Kidney (tissue), 14 donors: ENCODE data around the gene EEF1AKMT3. TPM values are rescaled to one million over a fixed set of nuclear protein-coding genes. Genes with fewer than 3 reads are reported as not detected.

Experiments used
- DNase-seq, 5 donors: peaks; one replicate each; pipeline ENCODE4 v3.0.0-alpha.2; 2013 to 2020
- FAIRE-seq: peaks from 2 replicates; lab custom pipeline; 2012; peaks lifted over from hg19 to GRCh38; lab: Jason Lieb, UNC
- H3K27ac ChIP-seq, 2 donors: one replicate each; pipeline ENCODE4 v1.7.0; 2013; ENCODE audit warnings: low read depth in 2 of 2, low read length in 2 of 2, inconsistent platforms in 1 of 2
- H3K27me3 ChIP-seq: one replicate; pipeline ENCODE4 v1.7.1; 2013; ENCODE audit warnings: low read length, inconsistent platforms; ENCODE audit not compliant: control insufficient read depth, insufficient read depth
- H3K36me3 ChIP-seq, 3 donors: one replicate each; pipeline versions ENCODE4 v1.7.0 to v1.7.1; 2013; ENCODE audit warnings: low read length in 3 of 3, control low read depth in 1 of 3, inconsistent platforms in 1 of 3; ENCODE audit not compliant: insufficient read depth in 3 of 3, control insufficient read depth in 2 of 3
- H3K4me1 ChIP-seq, 3 donors: one replicate each; pipeline versions ENCODE4 v1.7.0 to v1.7.1; 2013; ENCODE audit warnings: low read length in 3 of 3, inconsistent platforms in 1 of 3, low read depth in 1 of 3; ENCODE audit not compliant: control insufficient read depth in 2 of 3, insufficient read depth in 2 of 3
- H3K4me3 ChIP-seq, 3 donors: one replicate each; pipeline versions ENCODE4 v1.7.0 to v1.8.1; 2013; ENCODE audit warnings: low read length in 3 of 3, control low read depth in 1 of 3, inconsistent platforms in 1 of 3
- H3K9ac ChIP-seq, 3 donors: one replicate each; pipeline versions ENCODE4 v1.7.0 to v1.7.1; 2013; ENCODE audit warnings: low read length in 3 of 3, control low read depth in 1 of 3, inconsistent platforms in 1 of 3
- H3K9me3 ChIP-seq, 3 donors: one replicate each; pipeline versions ENCODE4 v1.7.0 to v1.7.1; 2013; ENCODE audit warnings: low read length in 3 of 3, control low read depth in 1 of 3, inconsistent platforms in 1 of 3; ENCODE audit not compliant: control insufficient read depth in 2 of 3, insufficient read depth in 1 of 3
- intact Hi-C: fragments of 100-400 bp; cut with DNase I; formaldehyde crosslinking; loops from one replicate; pipeline ENCODE4 v1.11.1; 2022
- polyA plus RNA-seq: library from polyadenylated mRNA; stranded (reverse); fragments of 350-450 nt; fragmentation: Illumina TruSeq; extraction: RNeasy Lipid Tissue Mini Kit (QIAGEN cat#74804); gene quantifications from one replicate; pipeline ENCODE4 v1.2.3, GENCODE V29; 2014; ENCODE audit warnings: low read depth, low replicate concordance; ENCODE audit not compliant: insufficient read depth
- total RNA-seq: library from RNA; stranded (reverse); fragmentation: NEBNext Ultra II Directional; extraction: Animal tissue kit (Norgen Biotek cat#: 25700); gene quantifications from one replicate; pipeline ENCODE4 v1.2.1, GENCODE V29; 2021
- TF ChIP-seq, protein P1 (sequence below): IDR thresholded peaks from 3 replicates; pipeline ENCODE4 v1.5.1; 2012; ENCODE audit warnings: mild to moderate bottlenecking, moderate library complexity, borderline replicate concordance; ENCODE audit not compliant: insufficient read depth; ENCODE audit errors: extremely low read depth
- donor health status: control.
- donor health status: control.
- donor health status: control.
- donor health status: control.
- donor health status: control.
- donor health status: DM: yes; HTN: yes; CAD: no.
- donor health status: Normal renal cell carcinoma (clear cell type).

The EEF1AKMT3 gene
- total and polyA plus RNA-seq, 2 donors from 2014 or later: 10.4 to 15.3 TPM

DNA sequence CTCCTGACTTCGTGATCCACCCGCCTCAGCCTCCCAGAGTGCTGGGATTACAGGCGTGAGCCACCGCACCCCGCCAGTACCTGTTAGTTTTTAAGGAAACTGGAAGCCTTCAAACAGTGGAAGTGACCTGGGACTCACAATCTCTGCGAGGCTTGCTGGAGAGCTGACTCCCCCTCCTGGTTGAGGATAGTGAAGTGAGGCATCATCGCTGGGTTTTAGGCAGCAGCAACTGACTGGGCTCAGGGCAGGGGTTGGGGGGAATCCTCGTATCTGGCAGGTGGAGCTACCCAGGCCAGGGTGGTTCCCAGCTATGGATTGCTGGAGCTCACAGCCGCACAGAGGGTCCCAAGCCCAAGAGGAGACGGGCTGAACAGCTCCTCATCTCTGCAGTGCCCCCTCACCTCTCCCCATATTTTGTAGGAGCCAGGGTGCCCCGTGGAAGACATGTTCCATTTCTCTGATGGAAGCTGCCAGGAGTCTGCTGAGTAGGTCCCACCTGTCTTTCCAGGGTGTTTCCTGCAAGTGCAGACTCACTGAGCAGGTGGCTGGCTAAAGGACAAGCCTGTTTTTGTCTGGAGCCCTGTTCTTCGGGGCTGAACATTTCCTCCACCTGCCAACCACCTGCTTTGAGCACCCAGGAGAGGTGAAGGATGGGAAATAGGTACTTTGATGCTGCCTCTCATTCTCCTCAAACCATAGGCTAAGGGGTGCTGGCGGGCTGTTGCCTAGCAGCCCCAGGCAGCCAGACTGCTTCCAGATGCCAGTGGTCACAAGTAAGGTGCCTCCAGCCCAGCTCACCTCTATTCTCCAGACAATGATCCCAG, 43.0 kb downstream of the EEF1AKMT3 start:
- intact Hi-C loops: no loop called here
- no peaks in the 10 kb centered on the region for H3K27me3 ChIP-seq
- H3K4me3 ChIP-seq: no peak overlapping the region
- FAIRE-seq: no peak
- H3K27ac ChIP-seq: no peak overlapping the region
- TF ChIP-seq, protein P1, sequence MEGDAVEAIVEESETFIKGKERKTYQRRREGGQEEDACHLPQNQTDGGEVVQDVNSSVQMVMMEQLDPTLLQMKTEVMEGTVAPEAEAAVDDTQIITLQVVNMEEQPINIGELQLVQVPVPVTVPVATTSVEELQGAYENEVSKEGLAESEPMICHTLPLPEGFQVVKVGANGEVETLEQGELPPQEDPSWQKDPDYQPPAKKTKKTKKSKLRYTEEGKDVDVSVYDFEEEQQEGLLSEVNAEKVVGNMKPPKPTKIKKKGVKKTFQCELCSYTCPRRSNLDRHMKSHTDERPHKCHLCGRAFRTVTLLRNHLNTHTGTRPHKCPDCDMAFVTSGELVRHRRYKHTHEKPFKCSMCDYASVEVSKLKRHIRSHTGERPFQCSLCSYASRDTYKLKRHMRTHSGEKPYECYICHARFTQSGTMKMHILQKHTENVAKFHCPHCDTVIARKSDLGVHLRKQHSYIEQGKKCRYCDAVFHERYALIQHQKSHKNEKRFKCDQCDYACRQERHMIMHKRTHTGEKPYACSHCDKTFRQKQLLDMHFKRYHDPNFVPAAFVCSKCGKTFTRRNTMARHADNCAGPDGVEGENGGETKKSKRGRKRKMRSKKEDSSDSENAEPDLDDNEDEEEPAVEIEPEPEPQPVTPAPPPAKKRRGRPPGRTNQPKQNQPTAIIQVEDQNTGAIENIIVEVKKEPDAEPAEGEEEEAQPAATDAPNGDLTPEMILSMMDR: no peak
- no peak for DNase-seq
- no peaks in the 10 kb centered on the region for H3K9me3 ChIP-seq
- H3K9ac ChIP-seq: no peak overlapping the region
- peaks cover 0 to 28% (median 3%) of the 10 kb centered on the region in 3 donors for H3K36me3 ChIP-seq
- peaks cover 0 to 16% (median 16%) of the 10 kb centered on the region in 3 donors for H3K4me1 ChIP-seq

DNA sequence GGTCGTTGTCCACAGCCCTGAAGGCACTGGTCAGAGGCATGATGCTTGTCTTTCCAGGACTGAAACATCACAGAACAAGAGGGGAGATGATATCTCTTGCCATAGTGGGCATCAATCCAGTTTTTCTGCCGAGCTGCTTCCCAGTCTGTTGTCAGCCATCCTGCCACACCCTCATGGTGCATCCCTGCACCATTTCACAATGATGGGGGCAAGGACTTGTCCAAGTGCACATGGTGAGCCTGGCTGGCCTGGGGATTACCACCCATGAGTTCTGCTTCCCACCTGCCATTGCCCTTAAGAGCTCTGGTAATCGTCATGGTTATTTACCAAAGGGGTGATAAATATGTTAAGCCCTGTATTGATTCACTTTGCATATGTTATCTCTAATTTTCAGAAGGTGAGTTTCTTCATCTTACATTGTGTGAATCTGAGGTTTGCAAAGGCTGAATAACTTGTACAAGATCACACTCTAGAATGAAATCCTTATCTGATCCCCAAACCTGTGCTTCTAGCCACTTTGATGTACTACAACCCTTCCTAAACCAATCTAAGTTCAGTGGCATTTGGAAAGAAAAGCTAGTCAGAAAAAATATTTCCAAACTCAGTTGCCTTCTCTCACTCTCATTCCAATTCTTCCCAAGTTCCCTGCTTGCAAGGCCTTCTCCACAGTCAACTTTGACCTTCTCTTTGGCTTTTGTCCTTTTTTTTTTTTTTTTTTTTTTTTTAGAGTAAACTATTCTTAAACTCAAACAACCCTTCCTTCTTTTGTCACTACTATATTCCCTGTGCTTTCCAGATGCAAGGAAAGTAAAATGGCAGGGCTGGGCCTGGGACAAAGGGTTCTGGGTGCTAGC, 43.8 kb downstream of the EEF1AKMT3 start:
- DNase-seq (no peak), FAIRE-seq (no peak)
- Histone ChIP-seq H3K36me3 (peaks cover 0 to 22% (median 3%) of the 10 kb centered on the region in 3 donors), H3K9ac (no peak overlapping the region), H3K27ac (no peak overlapping the region), H3K4me1 (peaks cover 0 to 16% (median 16%) of the 10 kb centered on the region in 3 donors), H3K27me3 (no peaks in the 10 kb centered on the region), H3K9me3 (no peaks in the 10 kb centered on the region), H3K4me3 (no peak overlapping the region)
- TF ChIP-seq, protein P1: no peak
- intact Hi-C loops: no loop called here

DNA sequence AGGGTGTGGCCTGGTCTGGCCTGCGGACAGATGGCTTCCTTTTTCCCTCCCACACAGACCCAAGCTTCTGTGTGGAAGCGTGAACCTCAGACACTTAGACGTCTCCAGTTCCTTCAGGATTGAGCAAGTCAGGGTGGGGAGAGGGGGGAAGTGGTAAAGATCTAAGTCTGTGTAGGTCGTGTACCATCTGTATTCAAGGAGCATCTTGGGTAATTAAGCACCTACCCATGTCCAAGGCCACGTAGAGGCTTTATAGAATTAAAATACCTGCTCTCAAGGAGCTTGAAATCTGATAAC, 44.4 kb downstream of the EEF1AKMT3 start:
- no peak overlapping the region for H3K9ac ChIP-seq
- H3K4me1 ChIP-seq: peaks cover 0 to 16% (median 16%) of the 10 kb centered on the region in 3 donors
- H3K27ac ChIP-seq: no peak overlapping the region
- H3K4me3 ChIP-seq: no peak overlapping the region
- FAIRE-seq (no peak), DNase-seq (no peak)
- H3K27me3 ChIP-seq: no peaks in the 10 kb centered on the region
- H3K36me3 ChIP-seq: peaks cover 2 to 22% (median 4%) of the 10 kb centered on the region in 3 donors
- TF ChIP-seq, protein P1: no peak
- intact Hi-C loops: no loop called here
- no peaks in the 10 kb centered on the region for H3K9me3 ChIP-seq
